Measurements from ENCODE around the gene TUBGCP2.
"Not testable (repeated sequence)": the region's sequence is repeated elsewhere in the genome, so short reads cannot be mapped to it uniquely, and the experiment has no call there.

TUBGCP2 gene

GRCh38 chr10:133324857-133325260 lies 16.2 kb upstream of the TUBGCP2 start:
- DNase-seq: no peak

- DNase-seq: no peak
Observed at GRCh38 chr10:133324198-133324792, 15.6 kb upstream of the TUBGCP2 start.

GRCh38 chr10:133322064-133322709 lies 13.5 kb upstream of the TUBGCP2 start:
- DNase-seq: not testable (repeated sequence)

- not testable (repeated sequence) for DNase-seq
Observed at GRCh38 chr10:133320852-133321422, 12.3 kb upstream of the TUBGCP2 start.

- no peak for DNase-seq
Observed at GRCh38 chr10:133318494-133319127, 9.9 kb upstream of the TUBGCP2 start.

- no peak for DNase-seq
Observed at GRCh38 chr10:133316732-133317131, 8.1 kb upstream of the TUBGCP2 start.

GRCh38 chr10:133316266-133316665 lies 7.6 kb upstream of the TUBGCP2 start:
- DNase-seq: no peak

- DNase-seq: no peak
Observed at GRCh38 chr10:133315847-133316246, 7.2 kb upstream of the TUBGCP2 start.

GRCh38 chr10:133314911-133315310 lies 6.2 kb upstream of the TUBGCP2 start:
- DNase-seq: no peak

GRCh38 chr10:133313192-133313591 lies 4.5 kb upstream of the TUBGCP2 start:
- DNase-seq: no peak

- no peak for DNase-seq
Observed at GRCh38 chr10:133312769-133313145, 4.1 kb upstream of the TUBGCP2 start.

GRCh38 chr10:133312016-133312768 lies 3.5 kb upstream of the TUBGCP2 start:
- no peak for DNase-seq

GRCh38 chr10:133311570-133311969 lies 2.9 kb upstream of the TUBGCP2 start:
- DNase-seq: no peak

- no peak for DNase-seq
Observed at GRCh38 chr10:133310789-133311188, 2.1 kb upstream of the TUBGCP2 start.

GRCh38 chr10:133310399-133310755 lies 1.7 kb upstream of the TUBGCP2 start:
- DNase-seq: no peak

GRCh38 chr10:133309720-133310398 lies 1.2 kb upstream of the TUBGCP2 start:
- DNase-seq: no peak

- no peak for DNase-seq
Observed at GRCh38 chr10:133309100-133309719, 538 bp upstream of the TUBGCP2 start.

- DNase-seq: peak; percentile 29
Observed at GRCh38 chr10:133307776-133308420, 774 bp downstream of the TUBGCP2 start.

- DNase-seq: no peak
Observed at GRCh38 chr10:133306941-133307379, 1.7 kb downstream of the TUBGCP2 start.

GRCh38 chr10:133306097-133306476 lies 2.6 kb downstream of the TUBGCP2 start:
- no peak for DNase-seq

GRCh38 chr10:133303206-133303605 lies 5.5 kb downstream of the TUBGCP2 start:
- no peak for DNase-seq

- no peak for DNase-seq
Observed at GRCh38 chr10:133302230-133302629, 6.4 kb downstream of the TUBGCP2 start.

All from NCI-H1694 (cell line).